Epithelial cell of umbilical artery (primary cell): ENCODE measurements around the gene ASCL2. TPM values are rescaled to one million over a fixed set of nuclear protein-coding genes. Genes with fewer than 3 reads are reported as not detected.

Experiments
- total RNA-seq: library from RNA; depleted of rRNA; stranded (reverse); fragments of >200 nt; gene quantifications from 2 replicates; pipeline ENCODE4 v1.2.3, GENCODE V29; 2014

The ASCL2 gene, protein sequence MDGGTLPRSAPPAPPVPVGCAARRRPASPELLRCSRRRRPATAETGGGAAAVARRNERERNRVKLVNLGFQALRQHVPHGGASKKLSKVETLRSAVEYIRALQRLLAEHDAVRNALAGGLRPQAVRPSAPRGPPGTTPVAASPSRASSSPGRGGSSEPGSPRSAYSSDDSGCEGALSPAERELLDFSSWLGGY
- total RNA-seq = not detected in 2 replicates

DNA sequence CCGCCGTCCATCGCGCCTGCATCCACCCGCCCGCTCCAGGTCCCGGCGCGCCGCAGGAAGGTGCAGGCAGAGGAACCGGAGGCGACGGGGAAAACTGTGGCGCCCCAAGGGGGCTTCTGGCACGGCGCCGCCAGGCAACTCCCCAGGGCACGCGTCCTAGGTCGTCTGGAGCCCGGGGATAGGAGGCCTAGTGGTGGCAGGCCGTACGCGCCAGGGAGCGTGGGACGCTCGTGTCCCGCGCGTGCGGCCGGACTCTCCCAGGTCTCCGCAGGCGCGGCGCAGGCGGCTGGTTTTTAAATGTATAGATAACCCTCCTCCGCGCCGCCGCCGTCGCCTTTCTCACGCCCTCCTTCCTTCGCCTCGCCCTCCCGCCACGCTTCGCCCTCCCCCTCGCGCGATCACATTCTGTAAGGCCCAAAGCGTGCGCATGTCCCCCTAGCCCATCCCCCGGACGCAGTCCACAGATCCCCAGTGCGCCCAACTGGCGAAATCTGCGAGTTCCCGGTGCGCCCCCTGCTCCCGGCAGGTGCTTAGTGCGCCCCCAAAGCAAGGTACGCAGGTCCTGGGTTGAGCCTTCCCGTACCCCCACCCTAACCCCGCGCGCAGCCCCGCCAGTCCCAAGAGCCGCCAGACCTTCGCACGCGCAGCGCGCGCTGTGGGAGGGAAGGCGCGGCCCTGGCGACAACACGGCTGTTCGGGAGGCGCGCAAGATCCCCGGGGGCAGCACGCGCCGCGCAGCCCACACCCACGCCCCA is at the start of gene ASCL2:
Gene ASCL2, minus strand, starts transcription at position 267 of the 755 bp plus-strand sequence. Its CDS starts 256 bp downstream, at position 11.

DNA sequence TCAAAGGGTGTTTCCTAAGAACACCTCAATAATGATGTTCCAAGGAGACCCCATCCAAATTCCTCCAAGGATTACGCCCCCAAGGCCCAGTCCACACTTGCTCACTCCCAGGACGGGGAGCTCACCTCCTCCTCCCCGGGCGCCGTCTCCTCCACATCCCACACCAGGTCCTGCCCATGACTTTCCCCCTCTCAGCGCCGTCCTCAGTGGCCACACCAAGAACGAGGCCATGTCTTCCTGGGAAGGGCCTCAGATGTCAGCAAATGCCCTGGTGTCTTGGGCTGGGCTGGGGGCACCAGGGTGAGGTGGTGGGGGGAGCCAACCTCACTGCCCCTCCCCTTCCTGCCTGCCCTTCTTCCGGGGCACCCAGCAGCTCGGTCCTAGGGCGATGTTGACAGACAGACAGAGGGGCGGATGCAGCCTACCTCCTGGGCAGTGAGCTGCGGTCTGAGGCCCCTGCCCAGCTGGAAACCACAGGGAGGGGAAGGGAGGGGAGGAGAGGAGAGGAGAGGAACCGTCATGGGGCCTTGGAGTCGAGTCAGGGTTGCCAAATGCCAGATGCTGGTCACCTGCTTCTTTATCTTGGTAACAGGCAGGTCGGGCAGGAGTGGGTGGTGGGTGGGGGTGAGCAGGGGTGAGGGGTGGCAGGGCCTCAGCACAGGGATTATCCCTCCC is 31.4 kb upstream of the ASCL2 start, which contains the start of the genes C11orf21 and TSPAN32:
Gene C11orf21, minus strand, starts transcription at position 288 of the 675 bp plus-strand sequence. Its CDS starts 110 bp downstream, at position 178.
Gene TSPAN32, plus strand, starts transcription at position 383 of the 675 bp plus-strand sequence. Its CDS starts 137 bp downstream, at position 520.

Other genes with a start within 250 kb of the ASCL2 start
- gene IGF2, start 131.2 kb downstream of the ASCL2 start, total RNA-seq = 1.5 and 21.1 TPM in 2 replicates
- gene INS, start 109.4 kb downstream of the ASCL2 start, total RNA-seq = not detected in 2 replicates
- not detected in 2 replicates for gene TH, start 98.8 kb downstream of the ASCL2 start, total RNA-seq
- not detected in 2 replicates for gene C11orf21, start 31.3 kb upstream of the ASCL2 start, total RNA-seq
- not detected in 2 replicates for gene TSPAN32, start 31.4 kb upstream of the ASCL2 start, total RNA-seq
- 145 and 168 TPM in 2 replicates for gene CD81, start 106.7 kb upstream of the ASCL2 start, total RNA-seq
- 83.3 and 88.4 TPM in 2 replicates for gene TSSC4, start 130.2 kb upstream of the ASCL2 start, total RNA-seq
- not detected in 2 replicates for gene TRPM5, start 173.9 kb upstream of the ASCL2 start, total RNA-seq
- gene KCNQ1, start 174.4 kb upstream of the ASCL2 start, total RNA-seq = 0.32 TPM in 1 of 2 replicates, not detected in the other